ENCODE measurements around the gene KLRB1. TPM values are rescaled to one million over a fixed set of nuclear protein-coding genes. Genes with fewer than 3 reads are reported as not detected.
A peak's percentile ranks its signal among the peaks of the same experiment; 100 is the strongest.
"Not testable (repeated sequence)": the region's sequence is repeated elsewhere in the genome, so short reads cannot be mapped to it uniquely, and the experiment has no call there.

Gene KLRB1
- total RNA-seq: 10 to 100 TPM; 17.4 to 19.4 TPM

GRCh38 chr12:9607716-9608115 lies at the start of gene KLRB1:
Gene KLRB1 (minus strand): TSS chr12:9607916. CDS start chr12:9607839, 77 bp downstream.
- Mint-ChIP-seq H3K4me1 (peaks cover 38% of the 10 kb centered on the region), H3K27me3 (no peaks in the 10 kb centered on the region), H3K27ac (peak within 1 kb of the TSS; percentile 73), H3K36me3 (ENCODE audit: low read depth) (peaks cover 47% of the 10 kb centered on the region), H3K4me3 (peak within 1 kb of the TSS; percentile 74), H3K9me3 (peaks cover 19% of the 10 kb centered on the region)
- DNase-seq: no peak
- POLR2A ChIA-PET: interaction anchor here (0.6 to 1.9 kb wide), 3 partner anchors 8 to 67 kb away, joined by 3 to 8 read pairs (median 6); no protein-coding TSS in a partner anchor
- CTCF ChIA-PET: interaction anchor here (0.9 kb wide), 1 partner anchor 101 kb away, joined by 4 read pairs; no protein-coding TSS in a partner anchor

DNA sequence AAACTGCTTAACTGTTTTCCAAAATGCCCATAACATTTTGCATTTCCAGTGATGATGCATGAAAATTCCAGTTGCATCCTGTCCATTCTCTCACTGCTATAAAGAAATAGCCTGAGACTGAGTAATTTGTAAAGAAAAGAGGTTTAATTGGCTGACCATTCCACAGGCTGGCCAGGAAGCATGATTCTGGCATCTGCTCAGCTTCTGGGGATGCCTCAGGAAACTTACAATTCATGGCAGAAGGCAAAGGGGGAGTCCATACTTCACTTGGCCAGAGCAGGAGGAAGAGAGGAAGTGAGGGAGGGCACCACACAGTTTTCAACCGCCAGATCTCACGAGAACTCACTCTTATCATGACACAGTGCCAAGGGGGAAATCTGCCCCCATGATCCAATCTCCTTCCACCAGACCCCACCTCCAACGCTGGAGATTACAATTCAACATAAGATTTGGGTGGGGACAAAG lies 43.6 kb upstream of the KLRB1 start:
- ChIA-PET CTCF (interaction anchor here (0.9 to 2.0 kb wide), 4 partner anchors 15 to 90 kb away, joined by 4 to 19 read pairs (median 4); partner anchors contain the start of gene CLEC2D), POLR2A (interaction anchor here (0.9 to 18.6 kb wide), 19 partner anchors 12 to 217 kb away, joined by 3 to 1071 read pairs (median 8); partner anchors contain the start of genes CD69, CLEC2B and CLEC2D)
- H3K36me3 Mint-ChIP-seq (ENCODE audit: low read depth): peaks cover 66% of the 10 kb centered on the region

DNA sequence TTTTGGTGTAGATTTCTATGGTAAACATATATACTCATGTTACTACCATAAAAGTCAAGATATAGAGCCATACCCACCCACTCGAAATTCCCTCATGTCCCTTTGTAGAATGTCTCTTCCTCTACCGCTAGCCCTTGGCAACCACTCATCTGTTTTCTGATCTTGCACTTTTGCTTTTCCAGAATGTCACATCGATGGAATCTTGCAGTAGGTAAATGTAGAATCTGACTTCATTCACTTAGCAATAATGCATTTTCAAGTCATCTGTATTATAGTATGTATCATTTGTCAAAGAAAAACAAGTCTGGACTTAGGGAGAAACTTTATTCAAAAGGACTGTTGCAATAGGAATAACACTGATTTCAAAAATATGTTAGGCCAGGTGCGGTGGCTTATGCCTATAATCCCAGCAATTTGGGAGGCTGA lies 42.4 kb upstream of the KLRB1 start:
- Mint-ChIP-seq H3K27ac (peak overlapping the region; percentile 94), H3K4me1 (peaks cover 53% of the 10 kb centered on the region), H3K4me3 (peak overlapping the region; percentile 95), H3K36me3 (ENCODE audit: low read depth) (peaks cover 61% of the 10 kb centered on the region), H3K9me3 (peaks cover 3% of the 10 kb centered on the region), H3K27me3 (no peaks in the 10 kb centered on the region)
- POLR2A ChIA-PET: interaction anchor here (0.7 to 18.6 kb wide), 20 partner anchors 11 to 218 kb away, joined by 3 to 1071 read pairs (median 6); partner anchors contain the start of genes CD69, CLEC2B and CLEC2D
- CTCF ChIA-PET: interaction anchor here (0.8 to 2.0 kb wide), 4 partner anchors 16 to 91 kb away, joined by 3 to 19 read pairs (median 4); partner anchors contain the start of gene CLEC2D
- no peak for DNase-seq

More for the DNA sequence above, 43.6 kb upstream of the KLRB1 start:
- H3K4me3 Mint-ChIP-seq: peak overlapping the region; percentile 95
- peaks cover 57% of the 10 kb centered on the region for H3K4me1 Mint-ChIP-seq
- H3K27me3 Mint-ChIP-seq: no peaks in the 10 kb centered on the region
- H3K27ac Mint-ChIP-seq: peak overlapping the region; percentile 94
- DNase-seq: peak; percentile 82
- no peaks in the 10 kb centered on the region for H3K9me3 Mint-ChIP-seq

- peak overlapping the region; percentile 94 for H3K27ac Mint-ChIP-seq
- peak overlapping the region; percentile 95 for H3K4me3 Mint-ChIP-seq
- peaks cover 7% of the 10 kb centered on the region for H3K9me3 Mint-ChIP-seq
- ChIA-PET POLR2A (interaction anchor here (0.6 to 18.6 kb wide), 12 partner anchors 11 to 218 kb away, joined by 3 to 1071 read pairs (median 50); partner anchors contain the start of genes CD69, CLEC2B, CLEC2D and CLECL1), CTCF (interaction anchor here (2.0 kb wide), 1 partner anchor 20 kb away, joined by 19 read pairs; the partner anchor contains the start of gene CLEC2D)
- no peaks in the 10 kb centered on the region for H3K27me3 Mint-ChIP-seq
- no peak for DNase-seq
- peaks cover 61% of the 10 kb centered on the region for H3K36me3 Mint-ChIP-seq (ENCODE audit: low read depth)
- peaks cover 52% of the 10 kb centered on the region for H3K4me1 Mint-ChIP-seq
Measured at GRCh38 chr12:9649532-9649940, 41.8 kb upstream of the KLRB1 start.

DNA sequence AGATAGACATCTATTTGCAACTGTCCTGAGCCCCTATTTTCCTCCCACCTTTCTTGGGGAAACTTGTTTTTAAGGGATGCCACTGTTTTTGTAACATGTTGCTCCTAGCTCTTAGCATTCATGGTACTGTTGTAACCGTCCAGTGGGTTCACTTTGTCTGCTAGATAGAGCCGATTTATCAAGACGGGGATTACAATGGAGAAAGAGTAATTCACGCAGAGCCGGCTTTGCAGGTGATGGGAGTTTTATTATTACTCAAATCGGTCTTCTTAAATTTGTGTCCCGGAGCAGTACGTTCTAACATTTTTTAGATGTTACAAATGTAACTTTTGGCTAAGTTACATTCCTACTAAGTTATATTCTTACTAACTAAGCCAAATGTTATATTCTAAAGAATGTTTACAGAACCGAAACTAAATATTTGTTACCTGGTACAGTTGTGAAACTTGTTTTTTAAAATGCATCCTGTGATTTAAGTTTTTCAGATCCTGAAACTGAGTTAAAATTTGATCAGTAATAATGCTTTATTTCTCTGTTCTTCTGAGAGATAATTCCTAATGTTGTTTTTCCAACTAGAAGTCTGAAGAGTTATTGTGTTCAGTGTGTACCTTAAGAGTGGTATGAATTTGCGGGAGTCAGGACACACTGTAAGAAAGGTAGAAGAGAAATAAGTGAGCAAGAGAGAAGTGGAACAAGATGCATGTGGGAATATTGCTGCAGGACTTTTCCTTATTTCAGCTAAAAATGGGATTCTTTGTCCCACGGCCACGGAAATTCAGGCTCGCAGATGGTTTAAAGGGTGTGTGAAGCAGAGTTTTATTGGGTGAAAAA lies 41.2 kb upstream of the KLRB1 start:
- POLR2A ChIA-PET: interaction anchor here (0.6 to 18.6 kb wide), 29 partner anchors 7 to 285 kb away, joined by 3 to 1071 read pairs (median 11); partner anchors contain the start of genes CD69, CLEC2B, CLEC2D and CLECL1
- Mint-ChIP-seq H3K9me3 (peaks cover 12% of the 10 kb centered on the region), H3K4me1 (peaks cover 51% of the 10 kb centered on the region), H3K27ac (peak overlapping the region; percentile 94), H3K4me3 (peak overlapping the region; percentile 95), H3K36me3 (ENCODE audit: low read depth) (peaks cover 60% of the 10 kb centered on the region), H3K27me3 (no peaks in the 10 kb centered on the region)
- DNase-seq: no peak
- CTCF ChIA-PET: interaction anchor here (0.7 to 2.8 kb wide), 9 partner anchors 7 to 94 kb away, joined by 3 to 27 read pairs (median 7); partner anchors contain the start of gene CLEC2D

DNA sequence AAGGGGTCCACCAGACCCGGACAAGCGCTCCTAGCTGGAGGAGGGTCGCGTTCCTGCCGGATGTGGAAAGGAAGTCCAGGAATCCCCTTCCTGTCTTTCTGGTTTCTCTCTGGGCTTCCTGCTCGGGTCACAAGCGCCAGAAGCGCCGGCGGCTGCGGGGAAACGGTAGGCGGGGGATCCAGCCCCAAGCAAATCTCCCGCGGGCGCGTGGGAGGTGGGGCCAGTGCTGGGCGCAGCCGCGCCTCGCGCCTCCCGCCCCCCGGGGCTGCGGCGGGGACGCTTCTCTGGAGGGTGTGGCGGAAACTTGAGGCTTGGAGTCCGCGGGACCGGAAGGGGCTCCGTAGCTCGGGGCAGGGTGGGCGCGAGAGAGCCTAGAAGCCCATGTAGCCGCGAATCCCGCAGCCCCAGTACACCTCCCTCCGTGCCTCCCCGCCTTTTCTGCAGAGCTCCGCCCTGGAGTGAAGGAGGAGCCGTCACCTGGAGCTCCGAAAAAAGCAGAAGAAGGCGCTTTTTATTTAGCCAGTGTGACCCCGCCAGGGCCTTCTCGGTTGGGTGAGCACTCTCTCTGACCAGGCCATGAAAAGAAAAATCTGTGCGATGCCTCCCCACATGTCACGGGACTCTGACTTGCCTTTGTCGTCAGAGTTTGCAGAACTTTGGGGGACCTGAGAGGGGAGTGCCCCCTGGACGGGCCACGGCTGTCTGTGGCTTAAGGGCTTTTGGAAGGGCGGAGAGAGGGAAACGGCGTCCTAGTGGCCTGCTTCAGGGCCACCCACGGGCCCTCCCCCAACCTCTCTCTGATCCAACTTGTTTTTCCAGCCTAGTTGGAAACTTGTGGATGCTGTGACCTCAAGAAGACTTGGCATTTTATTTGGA lies 40.3 kb upstream of the KLRB1 start:
- CTCF ChIA-PET: interaction anchor here (0.7 to 2.8 kb wide), 14 partner anchors 8 to 150 kb away, joined by 3 to 27 read pairs (median 4); partner anchors contain the start of genes CD69 and CLEC2D
- Mint-ChIP-seq H3K4me1 (peaks cover 51% of the 10 kb centered on the region), H3K36me3 (ENCODE audit: low read depth) (peaks cover 58% of the 10 kb centered on the region), H3K9me3 (peaks cover 16% of the 10 kb centered on the region), H3K27ac (peak overlapping the region; percentile 94), H3K27me3 (no peaks in the 10 kb centered on the region), H3K4me3 (peak overlapping the region; percentile 95)
- peak; percentile 97 for DNase-seq
- POLR2A ChIA-PET: interaction anchor here (0.7 to 18.6 kb wide), 35 partner anchors 8 to 307 kb away, joined by 3 to 1071 read pairs (median 10); partner anchors contain the start of genes CD69, CLEC2B, CLEC2D and CLECL1

DNA sequence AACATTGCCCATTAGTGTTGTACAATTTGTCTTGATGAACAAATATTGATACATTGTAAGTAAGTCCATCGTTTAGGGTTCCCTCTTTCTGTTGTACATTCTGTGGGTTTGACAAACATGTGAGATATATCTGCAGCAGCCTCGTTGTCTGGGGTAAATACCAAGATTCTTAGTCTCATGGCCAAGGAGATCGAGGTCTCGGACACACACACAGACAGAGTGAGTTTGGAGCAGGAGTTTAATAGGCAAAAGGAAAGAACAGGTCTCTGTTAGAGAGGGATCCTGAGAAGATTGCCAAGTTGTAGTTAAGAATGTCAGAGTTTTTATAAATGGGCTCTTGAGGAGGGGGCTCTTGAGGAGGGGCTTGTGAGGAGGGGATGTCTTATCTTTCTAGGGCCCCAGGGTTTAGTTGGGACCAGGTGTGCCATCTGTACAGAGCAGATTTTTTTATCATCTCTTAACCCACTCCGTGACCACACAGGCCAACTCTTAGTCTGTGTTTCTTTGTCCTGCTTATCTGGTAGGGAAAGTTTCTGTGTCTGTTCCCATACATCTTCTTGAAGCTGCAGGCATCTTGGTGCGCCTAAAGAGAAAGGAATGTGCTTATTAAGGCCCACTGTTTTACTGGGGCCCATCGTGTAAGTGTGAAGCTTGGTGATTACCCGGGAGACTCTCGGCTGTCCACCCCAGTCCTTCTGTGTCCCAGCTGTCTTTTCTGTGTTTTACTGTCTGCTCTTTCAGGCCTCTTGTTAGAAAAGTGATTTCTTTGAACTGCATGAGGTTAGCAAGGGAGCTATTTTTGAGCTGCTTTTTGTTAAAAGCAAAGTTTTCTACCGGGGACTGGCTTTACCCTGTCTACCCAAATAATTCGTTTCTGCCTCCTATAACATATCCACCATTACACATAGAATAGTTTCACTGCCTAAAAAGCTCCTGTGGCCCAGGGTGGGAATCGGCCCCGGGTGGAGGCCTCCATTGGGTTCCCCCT lies 39.4 kb upstream of the KLRB1 start:
- DNase-seq: no peak
- peak overlapping the region; percentile 95 for H3K4me3 Mint-ChIP-seq
- ChIA-PET CTCF (interaction anchor here (0.7 to 2.8 kb wide), 14 partner anchors 9 to 151 kb away, joined by 3 to 27 read pairs (median 4); partner anchors contain the start of genes CD69 and CLEC2D), POLR2A (interaction anchor here (0.7 to 18.6 kb wide), 33 partner anchors 8 to 306 kb away, joined by 3 to 1071 read pairs (median 10); partner anchors contain the start of genes CD69, CLEC2B, CLEC2D and CLECL1)
- peaks cover 24% of the 10 kb centered on the region for H3K9me3 Mint-ChIP-seq
- no peaks in the 10 kb centered on the region for H3K27me3 Mint-ChIP-seq
- peaks cover 63% of the 10 kb centered on the region for H3K36me3 Mint-ChIP-seq (ENCODE audit: low read depth)
- peak overlapping the region; percentile 94 for H3K27ac Mint-ChIP-seq
- H3K4me1 Mint-ChIP-seq: peaks cover 55% of the 10 kb centered on the region

DNA sequence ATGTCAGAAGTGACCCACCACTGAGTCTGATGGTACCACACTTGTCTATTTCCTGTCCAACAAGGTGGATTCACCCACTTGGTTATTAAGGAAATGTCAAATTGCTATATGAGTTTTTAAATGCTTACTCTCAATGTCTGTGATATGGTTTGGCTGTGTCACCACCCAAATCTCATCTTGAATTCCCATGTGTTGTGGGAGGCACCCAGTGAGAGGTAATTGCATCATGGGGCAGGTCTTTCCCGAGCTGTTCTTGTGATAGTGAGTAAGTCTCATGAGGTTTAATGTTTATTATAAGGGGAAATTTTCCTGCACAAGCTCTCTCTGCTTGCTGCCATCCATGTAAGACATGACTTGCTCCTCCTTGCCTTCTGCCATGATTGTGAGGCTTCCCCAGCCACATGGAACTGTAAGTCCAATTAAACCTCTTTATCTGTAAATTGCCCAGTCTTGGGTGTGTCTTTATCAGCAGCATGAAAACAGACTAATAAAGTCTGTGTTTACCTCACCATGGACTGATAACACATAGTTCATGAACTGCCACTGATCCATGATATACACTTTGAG lies 37.4 kb upstream of the KLRB1 start:
- Mint-ChIP-seq H3K4me1 (peaks cover 45% of the 10 kb centered on the region), H3K27ac (peak overlapping the region; percentile 4), H3K4me3 (peak overlapping the region; percentile 13), H3K9me3 (peaks cover 28% of the 10 kb centered on the region), H3K36me3 (ENCODE audit: low read depth) (peaks cover 68% of the 10 kb centered on the region)
- DNase-seq, CTCF ChIA-PET, H3K27me3 Mint-ChIP-seq: not testable (repeated sequence)
- POLR2A ChIA-PET: interaction anchor here (18.6 kb wide), 1 partner anchor 19 kb away, joined by 1071 read pairs; the partner anchor contains the start of gene CLEC2D

- ChIA-PET POLR2A (interaction anchor here (1.0 kb wide), 1 partner anchor 26 kb away, joined by 3 read pairs; the partner anchor contains the start of gene CLEC2D), CTCF (interaction anchor here (1.0 kb wide), 1 partner anchor 8 kb away, joined by 3 read pairs; no protein-coding TSS in a partner anchor)
- Mint-ChIP-seq H3K36me3 (ENCODE audit: low read depth) (peaks cover 53% of the 10 kb centered on the region), H3K27me3 (no peaks in the 10 kb centered on the region), H3K4me3 (no peak overlapping the region), H3K27ac (peak overlapping the region; percentile 45), H3K9me3 (peaks cover 29% of the 10 kb centered on the region), H3K4me1 (peaks cover 55% of the 10 kb centered on the region)
- no peak for DNase-seq
Measured at GRCh38 chr12:9643266-9643660, 35.5 kb upstream of the KLRB1 start.

GRCh38 chr12:9642606-9643265 lies 35.0 kb upstream of the KLRB1 start:
- Mint-ChIP-seq H3K9me3 (peaks cover 29% of the 10 kb centered on the region), H3K27ac (peak overlapping the region; percentile 45), H3K27me3 (no peaks in the 10 kb centered on the region), H3K36me3 (ENCODE audit: low read depth) (peaks cover 51% of the 10 kb centered on the region), H3K4me1 (peaks cover 57% of the 10 kb centered on the region), H3K4me3 (no peak overlapping the region)
- POLR2A ChIA-PET: interaction anchor here (1.0 kb wide), 1 partner anchor 27 kb away, joined by 3 read pairs; the partner anchor contains the start of gene CLEC2D
- CTCF ChIA-PET: interaction anchor here (1.0 kb wide), 1 partner anchor 8 kb away, joined by 3 read pairs; no protein-coding TSS in a partner anchor
- no peak for DNase-seq

All from activated CD4-positive, alpha-beta memory T cell treated with anti-CD3 and anti-CD28 coated beads, Interleukin-2, amount 10 ng/mL, durations not matched to agents 7 days and 5 days (primary cell).